ENCODE measurements around the gene SRD5A3. TPM values are rescaled to one million over a fixed set of nuclear protein-coding genes. Genes with fewer than 3 reads are reported as not detected.

The SRD5A3 gene
- 7.3 TPM for total RNA-seq
- long read RNA-seq, full-length matches to known transcripts, result 15 of 17 reads
- long read RNA-seq, partial matches to known transcripts, result 0 of 17 reads
- long read RNA-seq, other reads (novel, unspliced or antisense), result 2 of 17 reads

GRCh38 chr4:55345980-55346850, at the start of gene SRD5A3:
Gene SRD5A3, plus strand, starts transcription at chr4:55346242. Its CDS starts 95 bp downstream, at chr4:55346337.
- DNase-seq (ENCODE audit: low spot score), result peak; percentile 93
- intact Hi-C loops (cut with DNase I), result loop anchor here (1.0 to 5.0 kb wide), 3 partner anchors 49 to 506 kb away; partner anchors contain the start of genes CLOCK, EXOC1 and TMEM165

GRCh38 chr4:55297346-55297745, 48.7 kb upstream of the SRD5A3 start:
- intact Hi-C loops (cut with DNase I), result no loop called here
- no peak for DNase-seq (ENCODE audit: low spot score)

GRCh38 chr4:55303760-55304165, 42.3 kb upstream of the SRD5A3 start:
- DNase-seq (ENCODE audit: low spot score), result no peak
- intact Hi-C loops (cut with DNase I), result loop anchor here (10.0 kb wide), 1 partner anchor 89 kb away; no protein-coding TSS in a partner anchor

- intact Hi-C loops (cut with DNase I), result loop anchor here (10.0 kb wide), 1 partner anchor 90 kb away; no protein-coding TSS in a partner anchor
- DNase-seq (ENCODE audit: low spot score), result no peak
Observed at GRCh38 chr4:55304303-55304702, 41.7 kb upstream of the SRD5A3 start.

GRCh38 chr4:55308071-55308470, 38.0 kb upstream of the SRD5A3 start:
- no peak for DNase-seq (ENCODE audit: low spot score)
- intact Hi-C loops (cut with DNase I), result loop anchor here (5.0 to 10.0 kb wide), 2 partner anchors 93 to 301 kb away; no protein-coding TSS in a partner anchor

GRCh38 chr4:55311792-55312488, 34.1 kb upstream of the SRD5A3 start:
- intact Hi-C loops (cut with DNase I), result no loop called here

GRCh38 chr4:55312489-55313101, 33.4 kb upstream of the SRD5A3 start:
- no peak for DNase-seq (ENCODE audit: low spot score)
- intact Hi-C loops (cut with DNase I), result no loop called here

More at GRCh38 chr4:55311792-55312488, 34.1 kb upstream of the SRD5A3 start:
- no peak for DNase-seq (ENCODE audit: low spot score)

GRCh38 chr4:55314141-55314820, 31.8 kb upstream of the SRD5A3 start:
- intact Hi-C loops (cut with DNase I), result no loop called here
- no peak for DNase-seq (ENCODE audit: low spot score)

- DNase-seq (ENCODE audit: low spot score), result no peak
- intact Hi-C loops (cut with DNase I), result no loop called here
Observed at GRCh38 chr4:55318175-55319129, 27.6 kb upstream of the SRD5A3 start.

- intact Hi-C loops (cut with DNase I), result loop anchor here (1.0 to 10.0 kb wide), 4 partner anchors 139 to 997 kb away; no protein-coding TSS in a partner anchor
- no peak for DNase-seq (ENCODE audit: low spot score)
Observed at GRCh38 chr4:55321707-55322264, 24.3 kb upstream of the SRD5A3 start.

GRCh38 chr4:55323375-55323774, 22.7 kb upstream of the SRD5A3 start:
- no peak for DNase-seq (ENCODE audit: low spot score)
- intact Hi-C loops (cut with DNase I), result loop anchor here (5.0 to 10.0 kb wide), 3 partner anchors 141 to 999 kb away; no protein-coding TSS in a partner anchor

GRCh38 chr4:55326629-55327028, 19.4 kb upstream of the SRD5A3 start:
- intact Hi-C loops (cut with DNase I), result loop anchor here (10.0 kb wide), 1 partner anchor 1002 kb away; no protein-coding TSS in a partner anchor

GRCh38 chr4:55329012-55329411, 17.0 kb upstream of the SRD5A3 start:
- intact Hi-C loops (cut with DNase I), result loop anchor here (10.0 kb wide), 1 partner anchor 1004 kb away; no protein-coding TSS in a partner anchor
- no peak for DNase-seq (ENCODE audit: low spot score)

More at GRCh38 chr4:55326629-55327028, 19.4 kb upstream of the SRD5A3 start:
- DNase-seq (ENCODE audit: low spot score), result no peak

GRCh38 chr4:55330241-55330640, 15.8 kb upstream of the SRD5A3 start:
- DNase-seq (ENCODE audit: low spot score), result no peak
- intact Hi-C loops (cut with DNase I), result no loop called here

- intact Hi-C loops (cut with DNase I), result no loop called here
- no peak for DNase-seq (ENCODE audit: low spot score)
Observed at GRCh38 chr4:55336138-55337034, 9.7 kb upstream of the SRD5A3 start.

GRCh38 chr4:55337944-55338343, 8.1 kb upstream of the SRD5A3 start:
- no peak for DNase-seq (ENCODE audit: low spot score)
- intact Hi-C loops (cut with DNase I), result no loop called here
